ENCODE measurements around the gene DCDC2C.

DCDC2C gene

GRCh38 chr2:3674066-3674845 is 29.1 kb upstream of the DCDC2C start:
- no peak for DNase-seq

- DNase-seq = no peak
These were observed 27.7 kb upstream of the DCDC2C start for GRCh38 chr2:3675687-3676086.

- DNase-seq = no peak
These were observed 25.9 kb upstream of the DCDC2C start for GRCh38 chr2:3677436-3677835.

- no peak for DNase-seq
These were observed 25.2 kb upstream of the DCDC2C start for GRCh38 chr2:3678212-3678611.

GRCh38 chr2:3679180-3679579 is 24.2 kb upstream of the DCDC2C start:
- no peak for DNase-seq

GRCh38 chr2:3679616-3680393 is 23.6 kb upstream of the DCDC2C start:
- no peak for DNase-seq

- no peak for DNase-seq
These were observed 22.6 kb upstream of the DCDC2C start for GRCh38 chr2:3680548-3681345.

GRCh38 chr2:3681625-3682024 is 21.8 kb upstream of the DCDC2C start:
- no peak for DNase-seq

GRCh38 chr2:3682811-3683210 is 20.6 kb upstream of the DCDC2C start:
- no peak for DNase-seq

- DNase-seq = no peak
These were observed 19.5 kb upstream of the DCDC2C start for GRCh38 chr2:3683748-3684454.

- DNase-seq = no peak
These were observed 13.2 kb upstream of the DCDC2C start for GRCh38 chr2:3689998-3690748.

- peak; percentile 66 to 76 for DNase-seq
These were observed 11.0 kb upstream of the DCDC2C start for GRCh38 chr2:3692375-3692774.

- DNase-seq = no peak
These were observed 6.8 kb upstream of the DCDC2C start for GRCh38 chr2:3696545-3696944.

GRCh38 chr2:3701071-3701470 is 2.3 kb upstream of the DCDC2C start:
- no peak for DNase-seq

GRCh38 chr2:3703757-3704355 is 481 bp downstream of the DCDC2C start:
- DNase-seq = no peak

GRCh38 chr2:3704692-3705091 is 1.3 kb downstream of the DCDC2C start:
- no peak for DNase-seq

GRCh38 chr2:3705782-3706181 is 2.4 kb downstream of the DCDC2C start:
- DNase-seq = no peak

- DNase-seq = no peak
These were observed 3.5 kb downstream of the DCDC2C start for GRCh38 chr2:3706892-3707291.

GRCh38 chr2:3708576-3708975 is 5.2 kb downstream of the DCDC2C start:
- no peak for DNase-seq

- DNase-seq = no peak
These were observed 5.8 kb downstream of the DCDC2C start for GRCh38 chr2:3709225-3709624.

GRCh38 chr2:3712424-3712823 is 9.0 kb downstream of the DCDC2C start:
- DNase-seq = no peak
